C4-2B (cell line): Measurements from ENCODE around the gene NAGPA.

Source experiments
- ZFX ChIP-seq: fragments of 450-650 bp; IDR thresholded peaks from 2 replicates; pipeline ENCODE4 v1.6.1; 2017
- TF ChIP-seq, protein P1 (sequence below): fragments of 450-650 bp; conservative IDR thresholded peaks from 2 replicates; pipeline ENCODE4 v1.5.1; 2017; ENCODE audit warnings: mild to moderate bottlenecking

DNA sequence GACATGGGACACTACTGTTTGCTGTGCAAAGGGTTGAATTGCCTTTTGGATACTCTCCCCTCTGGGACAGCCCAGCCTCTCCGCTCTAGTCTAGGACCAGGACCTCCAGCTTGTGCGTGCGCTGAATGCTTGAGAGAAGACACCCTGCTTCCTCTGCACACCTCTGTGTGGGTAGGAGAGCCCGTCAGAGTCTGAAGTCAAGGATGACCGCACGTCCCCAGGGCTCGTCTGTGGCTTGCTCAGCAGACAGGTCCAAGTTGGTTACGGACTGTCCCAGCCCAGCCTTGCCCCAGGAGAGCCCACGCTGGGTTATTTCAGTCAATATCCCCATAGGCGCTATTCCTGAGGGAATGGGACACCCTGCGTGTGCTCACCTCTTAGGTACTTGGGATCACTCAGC is 28.3 kb upstream of the NAGPA start:
- TF ChIP-seq, protein P1, sequence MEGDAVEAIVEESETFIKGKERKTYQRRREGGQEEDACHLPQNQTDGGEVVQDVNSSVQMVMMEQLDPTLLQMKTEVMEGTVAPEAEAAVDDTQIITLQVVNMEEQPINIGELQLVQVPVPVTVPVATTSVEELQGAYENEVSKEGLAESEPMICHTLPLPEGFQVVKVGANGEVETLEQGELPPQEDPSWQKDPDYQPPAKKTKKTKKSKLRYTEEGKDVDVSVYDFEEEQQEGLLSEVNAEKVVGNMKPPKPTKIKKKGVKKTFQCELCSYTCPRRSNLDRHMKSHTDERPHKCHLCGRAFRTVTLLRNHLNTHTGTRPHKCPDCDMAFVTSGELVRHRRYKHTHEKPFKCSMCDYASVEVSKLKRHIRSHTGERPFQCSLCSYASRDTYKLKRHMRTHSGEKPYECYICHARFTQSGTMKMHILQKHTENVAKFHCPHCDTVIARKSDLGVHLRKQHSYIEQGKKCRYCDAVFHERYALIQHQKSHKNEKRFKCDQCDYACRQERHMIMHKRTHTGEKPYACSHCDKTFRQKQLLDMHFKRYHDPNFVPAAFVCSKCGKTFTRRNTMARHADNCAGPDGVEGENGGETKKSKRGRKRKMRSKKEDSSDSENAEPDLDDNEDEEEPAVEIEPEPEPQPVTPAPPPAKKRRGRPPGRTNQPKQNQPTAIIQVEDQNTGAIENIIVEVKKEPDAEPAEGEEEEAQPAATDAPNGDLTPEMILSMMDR, result no peak
- TF ChIP-seq ZFX, result no peak
